COLO829 (cell line): ENCODE measurements around the gene ARHGEF11.

Experiments used
- DNase-seq: peaks from one replicate; pipeline ENCODE4 v3.0.0; 2012; ENCODE audit warnings: low spot score

Gene ARHGEF11

DNA sequence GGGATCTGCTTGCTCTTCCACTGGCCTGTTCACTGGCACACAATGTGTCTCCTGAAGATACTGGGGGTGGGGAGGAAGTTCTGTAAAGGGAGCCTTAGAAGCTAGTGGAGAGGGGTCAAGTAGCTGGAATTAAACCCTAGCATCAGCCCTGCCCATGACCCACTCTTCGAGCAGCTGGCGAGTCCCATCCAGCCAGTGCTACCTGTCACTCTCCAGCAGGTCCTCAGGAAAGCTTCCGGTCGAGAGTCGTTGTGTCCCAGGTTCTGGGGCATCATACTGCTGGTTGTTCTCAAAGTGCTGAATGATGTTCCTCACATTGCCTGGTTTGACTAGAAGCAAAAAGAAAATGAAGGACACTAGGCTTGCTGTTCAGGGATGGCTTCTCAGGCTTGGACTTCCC lies 94.2 kb downstream of the ARHGEF11 start:
- no peak for DNase-seq

- DNase-seq: no peak
Observed at GRCh38 chr1:156949127-156949526, 96.4 kb downstream of the ARHGEF11 start.

- DNase-seq: no peak
Observed at GRCh38 chr1:156948708-156949107, 96.8 kb downstream of the ARHGEF11 start.

GRCh38 chr1:156947818-156948525 lies 97.6 kb downstream of the ARHGEF11 start:
- DNase-seq: no peak

GRCh38 chr1:156947127-156947526 lies 98.4 kb downstream of the ARHGEF11 start:
- DNase-seq: no peak

- peak; percentile 78 for DNase-seq
Observed at GRCh38 chr1:156945881-156946661, 99.5 kb downstream of the ARHGEF11 start.

GRCh38 chr1:156944848-156945247 lies 100.7 kb downstream of the ARHGEF11 start:
- no peak for DNase-seq

GRCh38 chr1:156944268-156944667 lies 101.3 kb downstream of the ARHGEF11 start:
- DNase-seq: no peak

GRCh38 chr1:156943756-156944155 lies 101.8 kb downstream of the ARHGEF11 start:
- no peak for DNase-seq

- DNase-seq: no peak
Observed at GRCh38 chr1:156942576-156942975, 103.0 kb downstream of the ARHGEF11 start.

GRCh38 chr1:156942176-156942575 lies 103.4 kb downstream of the ARHGEF11 start:
- no peak for DNase-seq

DNA sequence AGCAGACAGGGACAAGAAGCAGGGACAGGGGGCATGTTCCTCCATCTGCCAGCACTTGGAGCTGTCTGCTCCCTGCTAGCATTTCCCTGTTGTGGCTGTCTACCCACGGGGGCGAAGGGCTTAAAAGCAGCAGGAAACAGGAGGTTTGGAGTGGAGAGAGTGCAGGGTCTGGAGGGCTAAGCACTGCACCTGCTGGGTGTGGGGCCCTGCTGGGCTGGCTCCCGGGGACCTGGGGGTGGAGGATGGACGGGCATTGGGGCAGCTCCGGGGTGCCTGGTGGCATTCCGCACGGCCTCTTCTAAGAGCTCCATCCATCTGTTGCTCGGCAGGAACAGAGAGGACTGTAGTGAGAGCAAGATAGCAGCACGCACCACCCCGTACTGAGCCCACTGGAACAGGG lies 103.9 kb downstream of the ARHGEF11 start:
- no peak for DNase-seq

- DNase-seq: no peak
Observed at GRCh38 chr1:156939786-156940334, 105.7 kb downstream of the ARHGEF11 start.

DNA sequence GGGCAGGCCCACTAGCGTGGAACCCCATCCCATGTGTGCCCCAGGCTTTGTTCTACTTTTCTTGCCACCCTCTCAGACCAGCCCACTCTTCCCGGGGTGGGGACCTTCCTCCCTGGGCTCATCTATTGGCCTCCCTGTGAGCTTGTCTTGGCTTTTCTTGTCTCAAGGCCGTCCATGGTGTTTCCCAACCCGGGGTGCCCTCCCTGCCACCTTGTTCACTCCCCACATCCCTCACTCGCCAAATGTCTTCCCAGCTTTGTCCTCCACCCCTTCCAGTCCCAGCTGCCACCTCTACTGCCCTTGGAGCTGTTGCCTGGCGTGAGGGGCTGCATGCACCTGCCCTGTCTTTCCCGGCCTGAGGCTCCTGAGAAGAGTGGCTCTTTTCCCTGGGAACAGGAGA lies 106.7 kb downstream of the ARHGEF11 start:
- no peak for DNase-seq

DNA sequence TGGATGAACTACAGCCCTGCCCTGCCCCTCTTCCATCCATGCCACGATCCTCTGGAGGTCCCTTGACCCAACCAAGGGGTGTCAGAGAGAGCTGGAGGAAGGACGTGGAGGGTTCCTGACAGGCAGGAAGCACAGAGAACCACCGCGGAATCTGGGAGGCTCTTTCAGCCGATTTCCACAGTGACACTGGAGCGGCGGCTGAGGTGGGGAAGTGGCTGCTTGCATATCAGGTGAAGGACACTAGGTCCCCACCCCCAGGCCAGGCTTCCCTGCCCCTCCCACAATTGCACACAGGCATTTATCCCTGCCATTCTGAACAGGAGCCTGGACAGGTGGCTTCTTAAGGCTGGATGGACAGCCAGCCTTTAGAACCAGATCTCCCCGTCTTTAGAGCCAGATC lies 107.7 kb downstream of the ARHGEF11 start:
- DNase-seq: no peak

- no peak for DNase-seq
Observed at GRCh38 chr1:156936721-156937220, 108.8 kb downstream of the ARHGEF11 start.

GRCh38 chr1:156936191-156936590 lies 109.4 kb downstream of the ARHGEF11 start:
- no peak for DNase-seq

- DNase-seq: no peak
Observed at GRCh38 chr1:156935505-156936128, 109.9 kb downstream of the ARHGEF11 start.

GRCh38 chr1:156933136-156933535 lies 112.4 kb downstream of the ARHGEF11 start:
- no peak for DNase-seq

DNA sequence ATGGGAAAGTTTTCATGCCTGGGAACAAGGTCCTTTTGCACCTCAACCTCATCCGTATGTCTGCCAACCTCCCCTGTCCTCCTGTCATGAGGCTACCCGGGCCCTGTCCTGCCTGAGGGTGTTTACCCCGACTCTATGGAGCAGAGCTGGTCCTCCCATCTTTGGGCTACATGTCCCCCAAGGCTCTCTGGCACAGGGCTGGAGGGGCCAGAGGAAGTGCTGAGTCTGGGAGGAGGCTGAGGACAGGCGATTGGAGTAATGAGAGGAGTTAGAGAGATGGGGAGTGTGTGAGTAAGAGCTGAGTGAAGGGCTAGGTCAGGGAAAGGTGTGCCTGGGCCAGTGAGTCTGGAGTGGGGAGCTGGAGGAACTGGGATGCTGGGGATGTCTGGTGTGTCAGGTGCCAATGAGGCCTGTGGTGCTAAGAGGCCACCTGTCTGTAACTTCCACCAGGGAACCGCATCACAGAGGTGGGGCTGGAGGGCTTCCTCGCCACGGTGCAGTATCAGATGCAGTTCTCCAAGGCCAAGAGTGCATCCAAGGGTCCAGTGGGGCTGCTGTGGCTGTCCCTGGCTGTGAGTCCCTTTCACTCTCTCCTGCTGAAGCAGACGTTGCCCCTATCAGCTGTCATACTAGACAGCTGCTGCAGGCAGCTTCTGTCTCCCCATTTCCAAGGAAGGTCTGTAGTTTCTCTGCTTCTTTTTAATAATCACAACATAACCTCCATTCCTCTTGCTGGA lies 113.4 kb downstream of the ARHGEF11 start:
- DNase-seq: no peak

DNA sequence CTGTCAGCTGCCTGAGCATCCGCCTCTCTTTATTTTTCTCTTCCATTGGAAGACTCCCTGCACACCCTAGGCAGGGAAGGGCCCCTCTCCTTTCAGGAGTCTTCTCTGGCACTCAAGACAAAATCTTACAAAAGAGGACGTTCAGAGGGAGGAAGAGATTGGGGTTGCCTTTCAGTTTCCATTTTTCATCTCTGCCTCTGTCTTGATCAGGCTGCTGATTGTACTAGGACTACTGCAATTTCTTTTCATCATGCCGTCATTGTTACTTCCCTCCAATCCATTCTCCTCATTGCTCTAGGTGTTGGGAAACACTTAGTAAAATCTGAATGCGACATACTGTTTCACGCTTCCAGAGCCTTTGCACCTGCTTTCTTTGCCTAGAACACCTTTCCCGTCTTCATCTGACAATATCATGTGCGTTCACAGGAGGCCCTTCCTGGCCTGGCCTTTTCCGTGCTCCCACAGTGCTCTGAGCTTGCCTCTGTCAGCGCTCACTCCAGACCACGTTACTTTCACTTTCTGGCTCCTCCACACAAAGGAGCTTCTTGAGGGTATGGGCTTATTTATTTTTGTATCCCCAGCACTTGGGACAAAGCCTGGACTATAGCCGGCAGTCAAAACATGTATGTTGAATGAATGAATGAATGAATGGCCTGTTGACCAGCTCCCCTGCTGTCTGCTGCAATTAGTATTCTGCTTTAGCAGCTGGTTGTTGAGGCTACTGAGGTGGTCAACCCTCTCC lies 114.2 kb downstream of the ARHGEF11 start:
- DNase-seq: no peak
